HEK293T (cell line): ENCODE measurements around the gene NUDT14.

Source experiments
- BHLHE40 ChIP-seq: fragments of 450-650 bp; IDR thresholded peaks from 2 replicates; pipeline ENCODE4 v1.6.1; 2016; ENCODE audit warnings: mild to moderate bottlenecking, moderate library complexity, borderline replicate concordance
- CTBP1 ChIP-seq: fragments of 450-650 bp; IDR thresholded peaks from 2 replicates; pipeline ENCODE4 v1.6.1; 2016; ENCODE audit warnings: borderline replicate concordance
- ELF4 ChIP-seq: fragments of 450-650 bp; IDR thresholded peaks from 2 replicates; pipeline ENCODE4 v1.6.1; 2017; ENCODE audit warnings: antibody characterized with exemption
- FOXA1 ChIP-seq: fragments of 450-650 bp; IDR thresholded peaks from 2 replicates; pipeline ENCODE4 v1.6.1; 2016; ENCODE audit warnings: mild to moderate bottlenecking
- FOXM1 ChIP-seq: fragments of 450-650 bp; IDR thresholded peaks from 2 replicates; pipeline ENCODE4 v1.6.1; 2017; ENCODE audit warnings: mild to moderate bottlenecking, borderline replicate concordance
- HDGF ChIP-seq: fragments of 450-650 bp; IDR thresholded peaks from 2 replicates; pipeline ENCODE4 v1.6.1; 2017; ENCODE audit warnings: antibody characterized with exemption, borderline replicate concordance
- SP1 ChIP-seq: fragments of 450-650 bp; IDR thresholded peaks from 2 replicates; pipeline ENCODE4 v1.6.1; 2017
- TARDBP ChIP-seq: fragments of 450-650 bp; IDR thresholded peaks from 2 replicates; pipeline ENCODE4 v1.6.1; 2016

DNA sequence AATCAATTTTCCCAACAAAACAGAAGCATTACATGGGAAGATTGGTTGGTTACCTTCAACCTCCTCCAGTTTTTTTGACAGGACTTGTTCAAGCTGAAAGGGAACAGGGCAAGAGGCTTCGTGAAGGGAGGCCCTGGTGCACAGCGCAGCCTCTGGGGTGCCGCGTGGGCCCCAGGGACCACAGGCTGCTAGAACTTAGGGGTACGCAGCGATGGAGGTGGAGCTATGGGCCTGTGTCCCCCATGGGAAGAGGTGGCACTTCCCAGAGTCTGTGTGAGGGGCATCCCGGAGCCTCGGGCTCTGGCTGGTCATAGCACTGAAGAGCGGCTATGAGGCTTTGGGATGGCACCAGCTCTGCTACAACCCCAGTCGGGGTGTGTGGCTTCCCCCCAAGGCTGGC is 45.1 kb upstream of the NUDT14 start:
- no peak for TF ChIP-seq SP1
- TF ChIP-seq HDGF, result no peak
- no peak for TF ChIP-seq ELF4
- TF ChIP-seq FOXA1, result no peak
- TF ChIP-seq BHLHE40, result no peak
- no peak for TF ChIP-seq FOXM1
- TF ChIP-seq TARDBP, result no peak
- TF ChIP-seq CTBP1, result no peak
